Stimulated activated CD4-positive, alpha-beta T cell treated with anti-CD3 and anti-CD28 coated beads, Interleukin-1b, Interleukin-23, amount 100 ng/mL, for 1 hour (primary cell): ENCODE results near the gene POC5.
"Not testable (repeated sequence)": the region's sequence is repeated elsewhere in the genome, so short reads cannot be mapped to it uniquely, and the experiment has no call there.

ENCODE experiments used
- DNase-seq, 2 donors: peaks; one replicate each; pipeline ENCODE4 v3.0.0-alpha.2; 2020; ENCODE audit warnings: low read depth in 2 of 2

Gene POC5

GRCh38 chr5:75706016-75706415, 11.2 kb downstream of the POC5 start:
- DNase-seq = no peak

GRCh38 chr5:75701856-75702255, 15.4 kb downstream of the POC5 start:
- DNase-seq = no peak

- DNase-seq = not testable (repeated sequence)
These were observed 21.5 kb downstream of the POC5 start for GRCh38 chr5:75695472-75696351.

GRCh38 chr5:75694781-75695180, 22.5 kb downstream of the POC5 start:
- DNase-seq = no peak

GRCh38 chr5:75690669-75691068, 26.6 kb downstream of the POC5 start:
- DNase-seq = no peak

GRCh38 chr5:75686480-75686879, 30.8 kb downstream of the POC5 start:
- DNase-seq = no peak

- DNase-seq = no peak
These were observed 32.1 kb downstream of the POC5 start for GRCh38 chr5:75685141-75685540.

GRCh38 chr5:75681125-75681830, 36.0 kb downstream of the POC5 start:
- DNase-seq = no peak

GRCh38 chr5:75678155-75678554, 39.1 kb downstream of the POC5 start:
- no peak for DNase-seq

GRCh38 chr5:75677607-75678006, 39.6 kb downstream of the POC5 start:
- no peak for DNase-seq

- no peak for DNase-seq
These were observed 41.5 kb downstream of the POC5 start for GRCh38 chr5:75675783-75676182.

GRCh38 chr5:75672616-75673015, 44.6 kb downstream of the POC5 start:
- no peak for DNase-seq

- DNase-seq = no peak
These were observed 45.7 kb downstream of the POC5 start for GRCh38 chr5:75671506-75671905.

GRCh38 chr5:75670577-75670976, 46.7 kb downstream of the POC5 start:
- DNase-seq = no peak

- DNase-seq = no peak
These were observed 48.1 kb downstream of the POC5 start for GRCh38 chr5:75668977-75669689.

GRCh38 chr5:75668445-75668844, 48.8 kb downstream of the POC5 start:
- DNase-seq = no peak

- DNase-seq = no peak
These were observed 49.7 kb downstream of the POC5 start for GRCh38 chr5:75667586-75667985.

GRCh38 chr5:75666801-75667200, 50.4 kb downstream of the POC5 start:
- no peak for DNase-seq

GRCh38 chr5:75664979-75665378, 52.3 kb downstream of the POC5 start:
- DNase-seq = no peak

GRCh38 chr5:75663579-75664284, 53.5 kb downstream of the POC5 start:
- DNase-seq = no peak

- no peak for DNase-seq
These were observed 55.2 kb downstream of the POC5 start for GRCh38 chr5:75662061-75662460.
